ENCODE data around the gene TTC9.

DNA sequence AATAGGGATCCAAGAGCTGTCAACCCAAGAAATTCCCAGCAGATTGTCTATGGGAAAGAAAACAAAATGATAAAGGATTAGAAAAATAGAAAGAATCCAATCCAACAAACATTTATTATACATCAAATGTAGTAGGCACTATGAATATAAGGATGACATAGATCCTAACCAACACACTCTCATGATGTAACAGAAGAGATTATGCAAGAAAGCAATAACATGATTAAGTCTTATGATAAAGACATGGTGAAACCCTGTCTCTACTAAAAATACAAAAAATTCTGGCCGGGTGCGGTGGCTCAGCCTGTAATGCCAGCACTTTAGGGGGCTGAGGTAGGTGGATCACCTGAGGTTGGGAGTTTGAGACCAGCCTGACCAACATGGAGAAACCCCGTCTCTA lies 44.0 kb upstream of the TTC9 start:
- TF ChIP-seq, protein P1, sequence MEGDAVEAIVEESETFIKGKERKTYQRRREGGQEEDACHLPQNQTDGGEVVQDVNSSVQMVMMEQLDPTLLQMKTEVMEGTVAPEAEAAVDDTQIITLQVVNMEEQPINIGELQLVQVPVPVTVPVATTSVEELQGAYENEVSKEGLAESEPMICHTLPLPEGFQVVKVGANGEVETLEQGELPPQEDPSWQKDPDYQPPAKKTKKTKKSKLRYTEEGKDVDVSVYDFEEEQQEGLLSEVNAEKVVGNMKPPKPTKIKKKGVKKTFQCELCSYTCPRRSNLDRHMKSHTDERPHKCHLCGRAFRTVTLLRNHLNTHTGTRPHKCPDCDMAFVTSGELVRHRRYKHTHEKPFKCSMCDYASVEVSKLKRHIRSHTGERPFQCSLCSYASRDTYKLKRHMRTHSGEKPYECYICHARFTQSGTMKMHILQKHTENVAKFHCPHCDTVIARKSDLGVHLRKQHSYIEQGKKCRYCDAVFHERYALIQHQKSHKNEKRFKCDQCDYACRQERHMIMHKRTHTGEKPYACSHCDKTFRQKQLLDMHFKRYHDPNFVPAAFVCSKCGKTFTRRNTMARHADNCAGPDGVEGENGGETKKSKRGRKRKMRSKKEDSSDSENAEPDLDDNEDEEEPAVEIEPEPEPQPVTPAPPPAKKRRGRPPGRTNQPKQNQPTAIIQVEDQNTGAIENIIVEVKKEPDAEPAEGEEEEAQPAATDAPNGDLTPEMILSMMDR (IDR thresholded peaks at IDR 0.05), result no peak
- no peak for TF ChIP-seq POLR2A (IDR thresholded peaks at IDR 0.05)
- TF ChIP-seq POLR2AphosphoS5 (IDR thresholded peaks at IDR 0.05), result no peak
- no peak for TF ChIP-seq EP300 (IDR thresholded peaks at IDR 0.05)
